NK-92 treated with Interleukin-12 subunit alpha and Interleukin-12 subunit beta, amount 100 ng/mL, for 24 hours (cell line): ENCODE data around the gene XPNPEP2.

Experiments used
- DNase-seq: peaks from one replicate; lab custom pipeline; 2025; lab: John Stamatoyannopoulos, UW

Gene XPNPEP2

GRCh38 chrX:129749069-129749468 is 10.3 kb downstream of the XPNPEP2 start:
- no peak for DNase-seq

- DNase-seq, result peak; percentile 7
Observed at GRCh38 chrX:129750971-129751370, 12.2 kb downstream of the XPNPEP2 start.

DNA sequence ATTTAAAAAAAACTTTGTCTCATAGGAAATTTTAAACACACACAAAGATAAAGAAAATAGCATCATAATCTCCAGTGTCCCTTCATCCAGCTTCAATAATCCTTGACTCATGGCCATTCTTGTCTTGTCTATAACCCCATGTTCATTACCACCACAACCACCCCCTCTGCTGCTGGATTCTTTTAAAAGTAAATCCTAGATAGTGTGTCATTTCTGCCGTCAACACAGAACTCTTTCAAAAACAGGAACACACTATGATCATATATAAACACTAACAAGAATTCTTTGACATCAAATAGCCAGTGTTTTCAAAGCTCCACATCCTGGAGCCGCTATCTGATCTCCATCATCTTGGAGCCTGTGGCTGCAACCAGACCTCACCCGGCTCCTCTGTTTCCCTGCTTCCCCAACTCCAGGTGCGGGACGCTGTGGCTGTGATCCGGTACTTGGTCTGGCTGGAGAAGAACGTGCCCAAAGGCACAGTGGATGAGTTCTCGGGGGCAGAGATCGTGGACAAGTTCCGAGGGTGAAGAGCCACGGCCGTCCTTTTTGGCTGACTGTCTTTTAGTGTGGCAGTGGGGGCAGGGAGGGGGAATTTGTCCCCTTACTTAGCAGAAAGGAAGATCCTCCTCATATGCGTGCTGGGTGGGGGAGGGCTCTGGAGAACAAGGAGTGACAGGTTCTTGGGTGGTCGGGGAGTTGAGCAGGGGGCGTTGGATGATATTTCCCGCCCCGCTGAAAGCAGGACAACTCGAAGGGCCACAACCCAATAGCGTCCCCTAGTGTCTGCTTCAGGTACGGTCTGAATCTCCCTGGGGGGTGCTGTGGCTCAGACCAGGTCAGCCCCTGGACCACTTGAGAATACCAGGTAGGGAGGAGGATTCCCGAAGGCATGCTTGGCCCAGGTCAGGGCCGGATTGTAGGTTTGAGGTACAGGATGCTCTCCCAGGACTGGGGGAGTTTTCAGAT is 15.6 kb downstream of the XPNPEP2 start:
- DNase-seq, result no peak

DNA sequence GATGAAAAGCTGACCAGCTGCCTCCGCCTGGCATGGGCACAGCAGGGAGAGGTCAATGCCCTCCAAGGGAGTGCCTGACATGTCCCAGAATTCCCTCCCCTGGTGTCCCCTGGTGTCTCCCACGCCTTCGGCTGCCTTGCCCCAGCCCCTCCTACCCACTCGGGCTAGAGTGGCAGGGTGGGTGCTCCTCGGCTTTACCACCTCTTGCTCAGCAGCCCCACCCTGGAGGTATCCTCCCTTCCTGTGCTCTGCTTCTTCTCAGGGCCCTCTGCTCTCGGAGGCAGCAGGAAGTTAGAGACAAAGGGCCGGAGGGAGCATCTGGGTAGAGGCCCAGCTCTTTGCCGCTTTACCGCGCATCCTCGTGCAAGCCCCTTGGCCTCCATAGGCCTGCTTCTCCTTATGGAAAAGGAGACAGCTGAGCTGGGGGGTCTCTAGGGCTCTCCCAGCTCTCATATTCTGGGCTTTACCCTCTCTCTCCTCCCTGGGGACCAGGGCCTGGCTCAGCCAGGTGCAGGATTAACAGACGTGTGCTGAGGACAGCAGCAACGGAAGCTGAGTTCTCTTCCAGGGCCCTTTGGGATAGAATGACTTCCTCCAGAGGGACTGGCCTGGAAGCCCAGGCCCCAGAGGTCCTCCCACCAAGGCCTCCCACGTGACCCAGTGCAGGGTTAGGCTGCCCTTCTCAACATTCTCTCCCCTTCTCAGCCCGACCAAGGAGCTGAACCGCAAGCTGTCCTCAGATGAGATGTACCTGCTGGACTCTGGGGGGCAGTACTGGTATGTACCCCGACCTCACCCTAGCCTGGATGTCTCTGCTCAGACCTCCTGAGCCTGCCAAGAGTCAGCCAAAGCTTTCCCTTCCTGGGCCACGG is 17.2 kb downstream of the XPNPEP2 start:
- DNase-seq, result no peak

DNA sequence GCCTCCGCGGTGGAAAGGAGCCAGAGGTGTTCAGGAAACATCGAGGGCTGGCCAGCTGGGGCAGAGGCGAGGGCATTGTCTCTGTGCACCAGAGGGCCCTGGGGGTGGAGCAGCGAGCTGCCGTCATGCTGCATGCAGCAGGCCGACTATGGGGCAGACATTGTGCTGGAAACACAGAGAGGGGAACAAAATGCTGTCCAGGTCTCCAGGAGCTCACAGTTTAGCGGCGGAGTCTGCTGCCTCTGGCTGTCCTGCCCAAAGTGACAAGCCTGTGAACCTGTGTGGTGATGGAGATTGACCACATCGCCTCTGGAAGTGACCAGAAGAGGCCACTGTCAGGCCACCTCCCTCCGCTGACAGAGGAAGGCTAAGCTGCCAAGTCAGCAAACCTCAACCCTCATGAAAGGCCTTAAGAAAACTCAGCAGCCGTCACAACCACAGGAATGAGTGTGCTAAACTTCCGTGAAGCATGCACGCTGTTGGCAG is 20.8 kb downstream of the XPNPEP2 start:
- peak; percentile 52 for DNase-seq

- no peak for DNase-seq
Observed at GRCh38 chrX:129760155-129760554, 21.4 kb downstream of the XPNPEP2 start.

DNA sequence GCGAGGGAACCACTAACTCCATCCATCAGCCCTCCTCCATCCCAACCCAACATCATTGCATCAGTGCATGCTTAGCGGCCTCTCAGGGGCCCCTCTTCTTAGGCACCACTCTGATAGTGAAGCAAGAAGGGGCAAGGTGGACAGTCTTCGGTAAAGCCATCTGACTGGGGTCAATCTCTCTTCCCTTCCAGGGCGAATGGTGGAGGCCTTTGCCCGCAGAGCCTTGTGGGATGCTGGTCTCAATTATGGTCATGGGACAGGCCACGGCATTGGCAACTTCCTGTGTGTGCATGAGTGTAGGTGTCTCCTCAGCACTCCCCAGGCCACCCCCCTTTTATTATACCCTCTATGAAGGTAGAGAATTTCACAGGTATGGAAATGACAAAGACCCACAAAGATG is 22.2 kb downstream of the XPNPEP2 start:
- no peak for DNase-seq

- no peak for DNase-seq
Observed at GRCh38 chrX:129761596-129761995, 22.8 kb downstream of the XPNPEP2 start.

DNA sequence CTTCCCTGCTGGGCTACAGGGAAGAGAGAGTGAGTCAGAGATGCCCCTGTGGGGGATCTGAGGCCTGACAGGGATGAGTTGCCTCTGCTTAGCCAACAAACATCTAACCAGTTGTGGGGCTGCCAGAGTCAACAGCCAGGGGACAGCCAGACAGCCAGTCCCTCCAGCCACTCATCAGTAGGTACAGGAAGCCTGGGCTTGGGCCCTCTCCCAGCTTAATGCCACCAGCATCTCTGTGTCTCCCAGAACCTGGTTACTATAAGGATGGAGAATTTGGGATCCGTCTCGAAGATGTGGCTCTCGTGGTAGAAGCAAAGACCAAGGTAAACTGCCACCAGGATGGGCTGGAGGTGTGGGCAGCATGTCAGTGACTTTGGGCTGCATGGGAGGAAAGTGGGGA is 23.7 kb downstream of the XPNPEP2 start:
- no peak for DNase-seq

- DNase-seq, result no peak
Observed at GRCh38 chrX:129763666-129764065, 24.9 kb downstream of the XPNPEP2 start.

DNA sequence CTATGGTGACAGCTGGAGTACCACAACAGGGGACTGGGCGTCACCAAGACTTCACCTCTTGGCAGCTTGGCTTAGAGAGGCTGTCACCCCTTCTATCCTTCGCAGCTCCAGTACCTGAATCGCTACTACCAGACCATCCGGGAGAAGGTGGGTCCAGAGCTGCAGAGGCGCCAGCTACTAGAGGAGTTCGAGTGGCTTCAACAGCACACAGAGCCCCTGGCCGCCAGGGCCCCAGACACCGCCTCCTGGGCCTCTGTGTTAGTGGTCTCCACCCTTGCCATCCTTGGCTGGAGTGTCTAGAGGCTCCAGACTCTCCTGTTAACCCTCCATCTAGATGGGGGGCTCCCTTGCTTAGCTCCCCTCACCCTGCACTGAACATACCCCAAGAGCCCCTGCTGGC is 29.4 kb downstream of the XPNPEP2 start:
- DNase-seq, result no peak

GRCh38 chrX:129768586-129769466 is 30.0 kb downstream of the XPNPEP2 start:
- no peak for DNase-seq

DNA sequence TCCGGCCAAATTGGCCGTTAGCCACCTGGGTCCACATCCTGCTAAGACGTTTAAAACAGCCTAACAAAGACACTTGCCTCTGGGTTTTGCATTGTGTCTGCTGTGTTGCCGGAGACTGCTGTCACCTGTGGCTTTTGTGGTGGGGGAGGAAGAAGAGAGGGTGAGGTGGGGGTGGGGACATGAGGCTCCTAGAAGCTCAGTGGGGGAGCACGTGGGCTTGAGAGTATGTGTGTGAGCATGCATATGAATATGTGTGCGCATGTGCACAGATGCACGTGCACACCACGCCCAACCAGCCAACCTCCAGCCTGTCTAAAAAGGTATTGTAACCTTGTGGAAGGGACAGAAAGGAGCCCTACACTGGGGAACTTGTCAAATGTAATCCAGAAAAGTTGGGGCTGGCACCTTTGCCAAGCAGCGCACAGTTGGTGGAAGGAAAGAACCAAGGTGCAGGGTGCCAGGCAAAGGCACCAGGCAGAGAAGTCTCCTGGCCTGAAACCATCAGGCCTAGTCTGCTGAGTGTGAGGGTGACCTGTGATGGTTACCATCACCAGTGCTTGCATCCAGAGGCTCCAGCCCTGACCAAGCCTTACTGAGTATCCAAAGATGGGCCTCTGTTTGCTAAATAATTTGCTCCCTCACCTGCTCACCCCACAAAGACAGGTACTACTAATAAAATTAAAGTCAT is 30.8 kb downstream of the XPNPEP2 start:
- DNase-seq, result peak; percentile 77

- DNase-seq, result peak; percentile 13
Observed at GRCh38 chrX:129771266-129771995, 32.7 kb downstream of the XPNPEP2 start.

GRCh38 chrX:129772796-129773431 is 34.1 kb downstream of the XPNPEP2 start:
- DNase-seq, result peak; percentile 64

DNA sequence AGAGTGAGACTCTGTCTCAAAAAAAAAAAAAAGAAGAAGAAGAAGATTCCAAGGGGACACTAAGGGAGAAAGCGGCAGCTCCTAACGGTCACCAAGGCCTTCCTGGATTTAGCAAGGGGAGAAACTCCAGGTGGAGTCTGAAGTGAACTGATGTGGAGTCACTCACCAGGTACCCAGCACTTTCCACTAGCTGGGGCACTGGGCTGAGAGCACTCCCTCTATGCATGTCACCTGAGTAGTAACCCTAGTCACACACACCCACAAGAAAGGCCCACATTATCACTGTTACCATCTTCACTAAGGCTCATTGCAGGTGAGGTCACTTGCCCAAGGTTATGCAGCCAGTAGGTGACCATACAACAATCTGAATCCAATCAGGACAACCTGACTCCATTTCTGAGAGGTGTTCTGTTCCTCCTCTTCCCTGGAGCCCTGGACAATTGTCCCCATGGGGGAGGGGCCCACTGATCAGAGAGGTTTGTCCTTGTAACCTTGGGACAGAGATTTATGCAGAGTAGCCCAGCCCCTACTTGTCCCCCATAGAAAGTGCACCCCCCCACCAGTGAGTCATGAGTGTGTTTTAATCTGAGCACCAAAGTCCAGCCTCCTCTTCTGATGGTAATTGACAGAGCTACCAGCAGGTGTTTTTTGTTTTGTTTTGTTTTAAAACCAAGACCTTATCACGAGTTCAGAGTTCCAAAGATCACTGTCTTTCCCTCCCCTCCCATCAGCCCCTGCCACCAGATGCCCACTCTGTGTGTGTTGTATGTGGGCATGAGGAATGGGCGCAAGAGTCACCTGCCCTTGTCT is 35.1 kb downstream of the XPNPEP2 start:
- DNase-seq, result peak; percentile 49

DNA sequence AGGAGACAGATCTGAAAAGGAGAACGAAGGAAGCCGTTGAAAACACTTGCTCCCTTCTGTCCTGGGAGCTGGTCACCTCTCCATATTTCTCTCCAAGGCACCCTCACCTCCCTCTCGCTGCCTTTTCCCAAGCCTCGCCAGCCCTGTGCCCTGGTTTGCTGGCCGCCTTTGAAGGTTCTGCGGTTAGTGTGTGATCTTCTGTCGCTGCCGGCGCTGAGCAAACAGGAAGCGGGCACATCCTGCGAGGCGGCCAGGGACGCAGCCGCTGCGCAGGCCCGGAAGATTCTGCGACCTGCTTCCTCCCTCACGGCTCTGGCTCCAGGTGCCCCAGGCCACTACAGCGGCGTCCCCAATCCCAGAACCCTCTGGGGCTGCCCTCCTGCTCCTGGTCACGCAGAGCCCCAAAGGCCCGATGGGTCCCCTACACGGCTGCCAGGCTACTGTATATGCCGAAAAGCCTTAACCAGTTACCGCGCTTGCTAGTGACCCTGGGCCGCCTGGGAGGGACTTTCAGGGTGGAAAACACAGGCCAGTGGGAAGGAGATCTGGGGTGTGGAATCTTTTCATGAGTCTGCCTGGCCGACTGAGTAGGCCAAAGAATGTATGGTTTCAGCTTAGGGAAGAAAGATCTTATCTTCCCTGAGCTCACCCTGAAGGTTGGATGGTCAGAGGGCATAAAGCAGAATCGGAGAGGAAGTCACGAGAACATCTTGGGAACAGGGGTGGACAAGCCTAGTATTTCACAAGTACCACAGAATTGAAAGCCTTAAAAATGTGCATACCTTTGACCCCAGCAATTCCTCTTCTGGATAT is 38.6 kb downstream of the XPNPEP2 start:
- DNase-seq, result peak; percentile 66

DNA sequence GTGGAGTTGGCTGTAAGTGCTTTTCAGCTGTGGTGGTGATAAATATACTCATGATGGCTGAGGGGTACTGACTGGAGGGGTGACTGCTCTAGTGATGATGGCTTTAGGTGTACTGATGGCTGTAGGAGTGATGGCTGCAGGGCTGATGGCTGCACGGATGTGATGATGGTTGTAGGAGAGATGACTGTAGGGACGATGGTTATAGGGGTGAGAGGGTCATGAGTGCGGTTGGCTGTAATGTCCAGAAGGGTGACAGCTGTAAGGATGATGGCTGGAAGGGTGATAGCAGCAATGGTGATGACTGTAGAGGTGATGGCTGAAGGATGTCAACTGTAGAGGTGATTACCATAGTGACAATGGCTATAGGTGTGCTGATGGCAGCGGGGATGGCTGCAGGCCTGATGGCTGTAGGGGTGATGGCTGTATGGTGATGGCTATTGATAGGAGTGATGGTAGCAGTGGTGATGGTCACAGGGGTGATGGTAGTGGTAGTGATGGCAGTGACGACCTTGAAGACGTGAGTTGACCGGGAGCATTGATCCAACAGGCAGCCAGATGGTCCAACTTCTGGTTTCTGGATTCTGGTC is 40.4 kb downstream of the XPNPEP2 start:
- DNase-seq, result peak; percentile 13
